ENCODE measurements around the gene TENT4A.

TENT4A gene

DNA sequence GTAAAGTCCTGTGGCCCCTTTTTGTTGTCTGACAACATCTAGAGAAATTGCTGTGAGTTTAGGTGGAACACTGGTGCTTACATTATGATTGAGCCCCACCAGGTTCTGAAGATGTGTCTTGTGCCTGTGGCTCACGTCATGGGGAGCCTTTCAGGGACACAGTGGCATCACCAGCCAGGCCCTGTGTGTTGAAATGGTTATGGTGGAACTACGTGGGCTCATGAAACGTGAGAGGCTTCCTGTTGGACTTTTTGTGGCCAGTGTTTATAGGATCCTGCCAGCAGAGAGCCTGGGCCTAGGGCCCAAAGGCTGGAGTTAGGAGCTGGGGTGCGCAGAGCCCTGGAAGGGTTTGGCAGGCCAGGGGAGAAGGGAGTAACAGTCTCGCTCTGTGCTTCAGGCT, 46.8 kb downstream of the TENT4A start:
- TF ChIP-seq, protein P1, sequence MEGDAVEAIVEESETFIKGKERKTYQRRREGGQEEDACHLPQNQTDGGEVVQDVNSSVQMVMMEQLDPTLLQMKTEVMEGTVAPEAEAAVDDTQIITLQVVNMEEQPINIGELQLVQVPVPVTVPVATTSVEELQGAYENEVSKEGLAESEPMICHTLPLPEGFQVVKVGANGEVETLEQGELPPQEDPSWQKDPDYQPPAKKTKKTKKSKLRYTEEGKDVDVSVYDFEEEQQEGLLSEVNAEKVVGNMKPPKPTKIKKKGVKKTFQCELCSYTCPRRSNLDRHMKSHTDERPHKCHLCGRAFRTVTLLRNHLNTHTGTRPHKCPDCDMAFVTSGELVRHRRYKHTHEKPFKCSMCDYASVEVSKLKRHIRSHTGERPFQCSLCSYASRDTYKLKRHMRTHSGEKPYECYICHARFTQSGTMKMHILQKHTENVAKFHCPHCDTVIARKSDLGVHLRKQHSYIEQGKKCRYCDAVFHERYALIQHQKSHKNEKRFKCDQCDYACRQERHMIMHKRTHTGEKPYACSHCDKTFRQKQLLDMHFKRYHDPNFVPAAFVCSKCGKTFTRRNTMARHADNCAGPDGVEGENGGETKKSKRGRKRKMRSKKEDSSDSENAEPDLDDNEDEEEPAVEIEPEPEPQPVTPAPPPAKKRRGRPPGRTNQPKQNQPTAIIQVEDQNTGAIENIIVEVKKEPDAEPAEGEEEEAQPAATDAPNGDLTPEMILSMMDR (IDR thresholded peaks at IDR 0.05; ENCODE audit: low read depth, low read length, missing control alignments): no peak
- DNase-seq (ENCODE audit: low read depth): no peak
- H3K4me3 ChIP-seq (ENCODE audit: low read depth, low read length): no peak overlapping the region

- DNase-seq (ENCODE audit: low read depth): no peak
- TF ChIP-seq, protein P1 (IDR thresholded peaks at IDR 0.05; ENCODE audit: low read depth, low read length, missing control alignments): no peak
- H3K4me3 ChIP-seq (ENCODE audit: low read depth, low read length): no peak overlapping the region
Observed at GRCh38 chr5:6760686-6761085, 47.5 kb downstream of the TENT4A start.

- no peak for DNase-seq (ENCODE audit: low read depth)
- TF ChIP-seq, protein P1 (IDR thresholded peaks at IDR 0.05; ENCODE audit: low read depth, low read length, missing control alignments): no peak
- no peak overlapping the region for H3K4me3 ChIP-seq (ENCODE audit: low read depth, low read length)
Observed at GRCh38 chr5:6761333-6761732, 48.1 kb downstream of the TENT4A start.

DNA sequence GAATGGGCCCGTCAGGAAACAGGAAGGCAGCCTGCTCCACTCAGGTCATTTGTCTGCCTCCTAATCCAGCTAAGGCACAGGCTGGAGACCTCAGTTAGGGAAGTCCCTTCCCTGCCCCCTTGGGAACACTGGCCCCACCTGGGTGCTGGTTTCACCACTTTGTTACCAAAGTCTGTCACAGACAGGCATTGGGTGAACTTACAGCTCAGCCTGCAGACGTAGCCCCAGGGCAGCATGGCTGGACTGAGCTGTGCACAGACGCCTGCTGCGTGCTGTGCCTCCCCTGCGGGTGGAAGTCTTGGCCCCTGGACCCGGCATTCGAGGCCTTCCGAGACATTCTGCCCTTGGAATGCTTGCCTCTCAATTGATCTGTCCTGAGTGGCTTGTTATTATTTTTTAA, 48.9 kb downstream of the TENT4A start:
- no peak for DNase-seq (ENCODE audit: low read depth)
- H3K4me3 ChIP-seq (ENCODE audit: low read depth, low read length): no peak overlapping the region
- TF ChIP-seq, protein P1 (IDR thresholded peaks at IDR 0.05; ENCODE audit: low read depth, low read length, missing control alignments): no peak

DNA sequence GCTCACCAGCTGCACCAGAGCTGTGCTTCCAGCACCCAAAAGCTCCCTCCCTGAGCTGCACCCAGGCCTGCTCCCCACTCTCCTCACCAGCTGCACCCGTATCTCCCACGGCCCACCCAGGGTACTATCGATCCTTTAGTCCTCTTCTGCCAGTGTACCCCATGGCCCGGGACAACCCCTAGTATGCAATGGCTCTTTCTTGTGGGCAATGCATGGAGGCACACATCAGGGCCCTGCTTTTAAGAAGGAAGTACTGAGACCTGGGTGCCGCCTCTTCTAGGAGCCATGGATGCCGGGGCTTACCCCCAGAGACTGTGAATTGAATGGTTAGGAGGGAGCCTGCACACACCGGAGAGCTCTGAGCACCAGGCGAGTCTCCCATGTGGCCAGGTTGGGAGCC, 49.5 kb downstream of the TENT4A start:
- TF ChIP-seq, protein P1 (IDR thresholded peaks at IDR 0.05; ENCODE audit: low read depth, low read length, missing control alignments): no peak
- DNase-seq (ENCODE audit: low read depth): no peak
- H3K4me3 ChIP-seq (ENCODE audit: low read depth, low read length): no peak overlapping the region

DNA sequence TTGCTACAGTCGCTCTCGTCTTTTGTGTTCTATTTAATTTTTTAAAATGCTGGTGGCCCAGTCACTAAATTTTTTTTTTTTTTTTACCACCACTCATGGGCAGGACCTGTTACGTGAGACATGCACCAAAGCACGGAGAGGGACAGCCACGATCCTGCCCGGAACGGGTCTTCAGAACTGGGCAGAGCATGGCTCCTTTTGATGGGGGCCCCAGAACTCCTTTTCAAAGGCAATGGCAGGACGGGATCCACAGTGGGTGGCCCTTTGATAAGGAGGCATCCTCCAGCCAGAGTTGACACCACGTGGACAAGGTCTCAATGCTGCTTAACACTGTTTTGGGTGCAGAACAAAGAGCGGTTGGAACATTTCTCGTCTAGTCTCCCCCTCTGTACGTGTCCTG, 50.0 kb downstream of the TENT4A start:
- DNase-seq (ENCODE audit: low read depth): no peak
- TF ChIP-seq, protein P1 (IDR thresholded peaks at IDR 0.05; ENCODE audit: low read depth, low read length, missing control alignments): no peak
- no peak overlapping the region for H3K4me3 ChIP-seq (ENCODE audit: low read depth, low read length)

GRCh38 chr5:6765612-6766525, 52.6 kb downstream of the TENT4A start:
- H3K4me3 ChIP-seq (ENCODE audit: low read depth, low read length): no peak overlapping the region
- TF ChIP-seq, protein P1 (IDR thresholded peaks at IDR 0.05; ENCODE audit: low read depth, low read length, missing control alignments): peak; percentile 79
- DNase-seq (ENCODE audit: low read depth): peak; percentile 13
